Smooth muscle cell (in vitro differentiated cells): ENCODE results near the gene TPM2. TPM values are rescaled to one million over a fixed set of nuclear protein-coding genes. Genes with fewer than 3 reads are reported as not detected.

ENCODE experiments used
- DNase-seq: peaks from one replicate; lab custom pipeline; 2025; ENCODE audit not compliant: unreplicated experiment; lab: John Stamatoyannopoulos, UW
- H2AFZ ChIP-seq: fragments of 200-600 bp; sonication (generic); 2 replicates; pipeline ENCODE4 v1.6.0; 2016; ENCODE audit warnings: antibody characterized with exemption, low read depth, mild to moderate bottlenecking
- H3F3A ChIP-seq: fragments of 200-600 bp; sonication (generic); 2 replicates; pipeline ENCODE4 v1.6.0; 2017; ENCODE audit warnings: antibody characterized with exemption, low read depth
- H3K27ac ChIP-seq: fragments of 200-600 bp; sonication (generic); 2 replicates; pipeline ENCODE4 v1.5.1; 2016; ENCODE audit warnings: low read depth, mild to moderate bottlenecking
- H3K27me3 ChIP-seq: fragments of 200-600 bp; sonication (generic); 2 replicates; pipeline ENCODE4 v1.6.1; 2016; ENCODE audit warnings: low read depth, mild to moderate bottlenecking
- H3K36me3 ChIP-seq: fragments of 200-600 bp; sonication (generic); 2 replicates; pipeline ENCODE4 v1.5.1; 2016; ENCODE audit warnings: low read depth
- H3K4me1 ChIP-seq: fragments of 200-600 bp; sonication (generic); 2 replicates; pipeline ENCODE4 v1.5.1; 2016; ENCODE audit warnings: low read depth
- H3K4me2 ChIP-seq: fragments of 200-600 bp; sonication (generic); 2 replicates; pipeline ENCODE4 v1.6.0; 2016; ENCODE audit warnings: mild to moderate bottlenecking
- H3K4me3 ChIP-seq: fragments of 200-600 bp; sonication (generic); 2 replicates; pipeline ENCODE4 v1.5.1; 2016; ENCODE audit warnings: mild to moderate bottlenecking
- H3K79me2 ChIP-seq: fragments of 200-600 bp; sonication (generic); 2 replicates; pipeline ENCODE4 v1.6.0; 2016; ENCODE audit warnings: low read depth, mild to moderate bottlenecking
- H3K9ac ChIP-seq: fragments of 200-600 bp; sonication (generic); 2 replicates; pipeline ENCODE4 v1.6.0; 2016; ENCODE audit warnings: low read depth
- H3K9me3 ChIP-seq: fragments of 200-600 bp; sonication (generic); replicated peaks from 2 replicates; pipeline ENCODE4 v1.5.1; 2016; ENCODE audit warnings: low read depth
- H4K20me1 ChIP-seq: fragments of 200-600 bp; sonication (generic); 2 replicates; pipeline ENCODE4 v1.6.0; 2016; ENCODE audit warnings: low read depth
- WGBS: methylation state at CpG from one replicate; pipeline ENCODE4 v1.1.7; 2016; ENCODE audit warnings: low lambda C conversion rate; 5-methylcytosine and 5-hydroxymethylcytosine counted together
- polyA plus RNA-seq: library from polyadenylated mRNA; unstranded; fragments of >200 nt; fragmentation: Nextera tagmentation; extraction: Ambion mirVana; gene quantifications from 2 replicates; pipeline ENCODE4 v1.2.1, GENCODE V29; 2016
- total RNA-seq: library from RNA; depleted of rRNA; stranded (reverse); fragments of >200 nt; gene quantifications from 2 replicates; pipeline ENCODE4 v1.2.3, GENCODE V29; 2014
- TF ChIP-seq, protein P1 (sequence below): fragments of 200-600 bp; sonication (generic); IDR thresholded peaks from 2 replicates; pipeline ENCODE4 v1.5.1; 2017; ENCODE audit warnings: borderline replicate concordance, mild to moderate bottlenecking, antibody characterized with exemption; ENCODE audit not compliant: insufficient read depth, poor library complexity, severe bottlenecking

TPM2 gene
- total and polyA plus RNA-seq, 2 experiments from 2014 or later, result 925 to 2,131 TPM

DNA sequence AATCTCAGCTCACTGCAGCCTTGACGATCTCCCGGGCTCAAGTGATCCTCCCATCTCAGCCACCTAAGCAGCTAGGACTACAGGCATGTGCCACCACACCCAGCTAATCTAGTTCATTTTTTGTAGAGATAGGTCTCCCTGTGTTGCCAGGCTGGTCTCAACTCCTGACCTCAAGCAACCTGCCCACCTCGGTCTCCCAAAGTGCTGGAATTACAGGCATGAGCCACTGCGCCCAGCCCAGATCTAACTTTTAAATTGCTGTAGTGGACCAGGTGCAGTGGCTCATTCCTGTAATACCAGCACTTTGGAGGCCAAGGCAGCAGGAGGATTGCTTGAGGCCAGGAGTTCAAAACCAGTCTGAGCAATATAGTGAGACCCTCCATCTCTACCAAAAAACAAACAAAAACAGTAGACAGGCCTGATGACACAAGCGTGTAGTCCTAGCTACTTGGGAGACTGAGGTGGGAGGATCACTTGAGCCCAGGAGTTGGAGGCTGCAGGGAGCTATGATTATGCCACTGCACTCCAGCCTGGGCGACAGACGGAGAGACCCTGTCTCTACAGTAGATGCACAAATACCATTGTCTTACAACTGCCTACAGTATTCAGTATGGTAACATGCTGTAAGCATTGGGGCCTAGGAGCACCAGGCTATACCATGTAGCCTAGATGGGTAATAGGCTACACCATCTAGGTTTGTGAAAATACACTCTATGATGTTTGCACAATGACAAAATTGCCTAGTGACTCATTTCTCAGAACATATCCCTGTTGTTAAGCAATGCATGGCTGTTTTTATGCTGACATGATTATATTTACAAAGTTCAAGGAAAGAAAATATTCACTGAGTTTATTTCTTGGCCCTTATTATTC, 37.5 kb downstream of the TPM2 start:
- Histone ChIP-seq H3K4me2 (no peak overlapping the region), H3K79me2 (no peaks in the 10 kb centered on the region), H3K9me3 (no peaks in the 10 kb centered on the region), H3K9ac (no peak overlapping the region), H2AFZ (no peak overlapping the region), H3K4me1 (no peaks in the 10 kb centered on the region), H3K27me3 (no peaks in the 10 kb centered on the region), H3K27ac (no peak overlapping the region), H4K20me1 (no peaks in the 10 kb centered on the region), H3K36me3 (no peaks in the 10 kb centered on the region), H3K4me3 (no peak overlapping the region), H3F3A (no peaks in the 10 kb centered on the region)
- WGBS, result 89% methylated on average over 7 of the region's 7 CpGs
- TF ChIP-seq, protein P1, sequence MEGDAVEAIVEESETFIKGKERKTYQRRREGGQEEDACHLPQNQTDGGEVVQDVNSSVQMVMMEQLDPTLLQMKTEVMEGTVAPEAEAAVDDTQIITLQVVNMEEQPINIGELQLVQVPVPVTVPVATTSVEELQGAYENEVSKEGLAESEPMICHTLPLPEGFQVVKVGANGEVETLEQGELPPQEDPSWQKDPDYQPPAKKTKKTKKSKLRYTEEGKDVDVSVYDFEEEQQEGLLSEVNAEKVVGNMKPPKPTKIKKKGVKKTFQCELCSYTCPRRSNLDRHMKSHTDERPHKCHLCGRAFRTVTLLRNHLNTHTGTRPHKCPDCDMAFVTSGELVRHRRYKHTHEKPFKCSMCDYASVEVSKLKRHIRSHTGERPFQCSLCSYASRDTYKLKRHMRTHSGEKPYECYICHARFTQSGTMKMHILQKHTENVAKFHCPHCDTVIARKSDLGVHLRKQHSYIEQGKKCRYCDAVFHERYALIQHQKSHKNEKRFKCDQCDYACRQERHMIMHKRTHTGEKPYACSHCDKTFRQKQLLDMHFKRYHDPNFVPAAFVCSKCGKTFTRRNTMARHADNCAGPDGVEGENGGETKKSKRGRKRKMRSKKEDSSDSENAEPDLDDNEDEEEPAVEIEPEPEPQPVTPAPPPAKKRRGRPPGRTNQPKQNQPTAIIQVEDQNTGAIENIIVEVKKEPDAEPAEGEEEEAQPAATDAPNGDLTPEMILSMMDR, result no peak
- DNase-seq, result no peak

DNA sequence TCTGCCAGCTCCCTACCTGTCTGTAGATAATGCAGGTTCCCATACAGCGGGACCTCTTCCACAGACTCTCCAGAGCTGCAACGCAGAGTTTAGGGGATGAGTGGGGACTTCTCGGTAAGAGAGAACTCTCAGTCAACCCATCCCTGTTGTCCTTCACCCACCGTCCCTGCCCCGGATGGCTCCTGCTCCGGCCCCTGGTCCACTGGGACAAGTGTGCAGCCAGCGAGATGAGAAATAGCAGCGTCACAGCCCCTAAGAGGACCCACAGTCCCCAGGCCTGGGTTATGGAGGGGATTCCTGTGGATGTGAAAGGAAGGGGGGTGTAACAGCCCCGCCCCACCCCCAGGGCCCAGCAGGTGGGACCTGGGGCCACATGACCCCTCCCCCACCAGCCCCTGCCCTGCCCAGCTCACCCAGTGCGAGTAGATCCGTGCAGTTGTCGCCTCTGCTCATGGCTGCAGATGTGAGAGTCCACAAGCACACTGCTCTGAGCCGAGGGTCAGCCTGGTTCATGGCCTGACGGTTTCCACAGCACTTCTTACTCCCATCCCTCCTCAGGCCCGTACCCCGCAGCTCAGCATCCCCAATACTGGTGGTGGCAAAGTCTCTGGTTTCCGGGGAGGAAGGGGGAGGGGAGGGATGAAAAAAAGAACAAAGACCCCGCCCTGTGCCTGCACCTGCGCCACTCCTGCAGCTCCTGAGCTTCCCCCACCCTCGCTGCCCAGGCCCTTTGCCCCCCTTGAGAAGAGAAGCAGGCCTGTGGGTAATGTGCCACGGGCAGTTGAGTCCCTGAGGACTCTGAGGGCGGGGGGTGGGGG, 39.2 kb downstream of the TPM2 start, which contains the start of gene SIT1:
TSS of gene SIT1 (minus strand) at position 591 of the 818 bp plus-strand sequence. CDS start at position 513, 78 bp downstream.
- Histone ChIP-seq H3K4me3 (no peak within 1 kb of the TSS), H3K36me3 (no peaks in the 10 kb centered on the region), H3K27me3 (no peaks in the 10 kb centered on the region), H3K9me3 (no peaks in the 10 kb centered on the region), H4K20me1 (no peaks in the 10 kb centered on the region), H3K9ac (no peak within 1 kb of the TSS), H3K79me2 (no peaks in the 10 kb centered on the region), H2AFZ (no peak within 1 kb of the TSS), H3K4me1 (peaks cover 3% of the 10 kb centered on the region), H3K4me2 (no peak within 1 kb of the TSS), H3F3A (no peaks in the 10 kb centered on the region), H3K27ac (no peak within 1 kb of the TSS)
- DNase-seq, result no peak
- WGBS, result 81% methylated on average over 20 of the region's 22 CpGs
- TF ChIP-seq, protein P1, result no peak

DNA sequence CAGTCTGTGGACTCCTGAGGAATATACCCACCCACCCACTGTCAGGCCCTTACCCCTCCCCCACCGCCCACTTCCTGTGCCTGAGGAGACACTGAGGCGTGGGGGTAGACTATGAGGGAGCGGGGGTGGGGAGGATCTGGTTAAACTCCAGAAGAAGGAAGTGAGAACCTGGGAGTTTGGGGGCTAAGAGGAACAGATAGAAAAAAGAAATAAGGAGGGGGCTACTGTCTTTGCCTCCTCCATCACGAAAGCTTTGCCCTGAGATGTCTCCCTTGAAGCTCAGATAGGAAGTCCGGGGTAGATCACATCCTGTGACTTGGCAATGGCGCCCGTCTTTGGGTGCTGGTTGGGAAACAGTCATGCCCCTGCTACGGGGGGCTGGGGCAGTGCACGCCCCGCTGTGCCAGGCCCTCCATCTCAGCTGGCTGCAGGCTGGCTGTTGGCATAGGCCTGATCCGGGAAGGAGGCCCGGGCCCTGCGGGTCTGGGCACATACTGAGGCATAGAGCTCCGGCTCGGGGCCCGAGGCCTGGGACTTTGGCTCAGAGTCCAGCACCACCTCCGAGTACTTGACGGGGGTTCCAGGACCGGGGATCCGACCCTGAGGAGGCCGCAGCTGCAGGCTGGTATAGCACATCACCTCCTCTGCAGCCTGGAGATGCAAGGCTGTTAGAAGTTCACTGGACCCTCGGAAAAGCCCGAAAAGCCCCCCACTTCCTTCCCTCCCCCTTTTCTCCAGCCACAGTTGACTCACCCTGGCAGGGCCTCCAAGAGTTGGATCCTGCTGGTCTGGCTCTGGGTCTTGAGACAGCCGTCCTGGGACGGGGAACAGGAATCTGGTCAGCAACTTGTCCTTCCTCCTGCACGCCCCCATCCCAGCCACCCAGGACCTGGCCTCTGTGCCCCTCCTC, 40.0 kb downstream of the TPM2 start:
- Histone ChIP-seq H3K27ac (no peak overlapping the region), H3K9me3 (no peaks in the 10 kb centered on the region), H3K79me2 (no peaks in the 10 kb centered on the region), H3F3A (no peaks in the 10 kb centered on the region), H3K4me1 (peaks cover 4% of the 10 kb centered on the region), H3K4me2 (no peak overlapping the region), H3K27me3 (no peaks in the 10 kb centered on the region), H4K20me1 (no peaks in the 10 kb centered on the region), H3K36me3 (no peaks in the 10 kb centered on the region), H3K9ac (no peak overlapping the region), H2AFZ (no peak overlapping the region), H3K4me3 (no peak overlapping the region)
- 88% methylated on average over 24 of the region's 26 CpGs for WGBS
- DNase-seq, result no peak
- TF ChIP-seq, protein P1, result no peak
